HG03432 (cell line): ENCODE results near the gene SUMF1.

ENCODE experiments used
- ATAC-seq: cut with Tn5 transposase; IDR thresholded peaks from one replicate; pipeline ENCODE4 v1.9.1; 2021; ENCODE audit warnings: mild to moderate bottlenecking, moderate library complexity; ENCODE audit not compliant: unreplicated experiment

SUMF1 gene

GRCh38 chr3:4394567-4394966 is 72.5 kb downstream of the SUMF1 start:
- no peak for ATAC-seq

- no peak for ATAC-seq
These were observed 73.0 kb downstream of the SUMF1 start for GRCh38 chr3:4394048-4394447.

GRCh38 chr3:4392992-4393391 is 74.1 kb downstream of the SUMF1 start:
- ATAC-seq, result no peak

DNA sequence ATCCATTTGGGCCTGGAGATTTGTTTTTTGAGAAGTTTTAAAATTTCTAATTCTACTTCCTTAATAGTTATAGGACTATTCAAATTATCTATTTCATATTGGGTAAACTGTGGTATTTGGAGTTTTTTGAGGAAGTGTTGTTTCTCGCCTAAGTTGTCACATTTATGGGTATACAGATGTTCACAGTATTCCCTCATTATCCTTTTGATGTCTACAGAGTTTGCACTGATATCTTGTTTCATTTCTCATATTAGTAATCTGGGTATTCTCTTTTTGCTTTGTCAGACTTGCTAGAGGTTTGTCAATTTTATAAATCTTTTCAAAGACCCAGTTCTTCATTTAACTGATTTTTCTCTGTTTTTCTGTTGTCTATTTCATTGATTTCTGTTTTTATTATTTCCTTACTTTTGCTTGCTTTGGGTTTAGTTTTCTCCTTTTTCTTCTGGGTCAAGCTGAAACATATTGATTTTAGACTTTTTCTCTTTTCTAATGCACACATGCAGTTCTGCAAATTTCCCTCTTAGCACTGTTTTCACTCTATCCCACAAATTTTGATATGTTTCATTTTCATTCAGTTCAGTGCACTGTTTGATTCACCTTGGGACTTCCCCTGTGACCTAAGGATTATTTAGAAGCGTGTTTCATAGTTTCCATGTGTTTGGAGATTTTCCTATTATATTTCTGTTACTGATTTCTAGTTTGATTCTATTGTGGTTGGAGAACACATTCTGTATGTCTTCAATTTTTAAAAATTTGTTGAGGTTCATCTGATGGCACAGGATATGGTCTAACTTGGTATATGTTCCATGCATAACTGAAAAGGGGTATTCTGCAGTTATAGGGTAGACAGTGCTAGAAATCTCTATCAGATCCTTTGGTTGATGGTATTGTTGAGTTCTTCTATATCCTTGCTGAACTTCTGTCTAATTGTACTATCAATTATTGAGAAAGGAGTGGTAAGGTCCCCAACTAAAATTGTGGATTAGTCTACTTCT is 79.6 kb downstream of the SUMF1 start:
- ATAC-seq, result peak; percentile 82

DNA sequence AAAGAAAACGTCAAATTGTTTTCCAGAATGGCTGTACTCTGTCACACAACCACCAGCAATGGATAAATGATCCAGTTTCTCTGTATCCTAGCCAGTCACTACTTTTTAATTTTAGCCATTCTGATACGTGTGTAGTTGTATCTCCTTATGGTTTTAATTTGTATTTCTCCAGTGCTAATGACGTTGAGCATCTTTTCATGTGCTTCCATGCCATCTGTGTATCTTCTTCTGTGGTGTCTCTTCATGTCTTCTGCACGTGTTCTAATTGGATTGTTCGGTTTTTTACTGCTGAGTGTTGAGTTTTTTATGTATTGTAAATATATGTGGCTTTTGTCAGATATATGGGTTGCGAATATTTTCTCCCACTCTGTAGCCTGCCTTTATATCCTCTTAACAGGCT is 81.9 kb downstream of the SUMF1 start:
- ATAC-seq, result no peak

DNA sequence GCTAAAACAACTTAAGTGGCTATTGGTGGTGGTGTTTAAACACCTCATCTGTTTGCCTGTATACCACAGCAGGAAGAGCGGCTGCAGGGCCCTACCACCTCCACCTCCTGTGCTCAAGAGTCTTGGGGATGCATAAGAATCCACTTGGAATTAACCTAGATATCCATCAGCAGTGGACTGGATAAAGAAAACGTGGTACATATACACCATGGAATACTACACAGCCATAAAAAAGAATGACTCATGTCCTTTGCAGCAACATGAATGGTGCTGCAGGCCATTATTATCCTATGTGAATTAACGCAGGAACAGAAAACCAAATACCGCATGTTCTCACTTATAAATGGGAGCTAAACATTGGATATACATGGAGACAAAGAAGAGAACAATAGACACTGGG is 87.1 kb downstream of the SUMF1 start:
- ATAC-seq, result no peak

- ATAC-seq, result no peak
These were observed 90.6 kb downstream of the SUMF1 start for GRCh38 chr3:4376499-4376898.

- no peak for ATAC-seq
These were observed 91.2 kb downstream of the SUMF1 start for GRCh38 chr3:4375911-4376310.

GRCh38 chr3:4373669-4374068 is 93.4 kb downstream of the SUMF1 start:
- ATAC-seq, result no peak

DNA sequence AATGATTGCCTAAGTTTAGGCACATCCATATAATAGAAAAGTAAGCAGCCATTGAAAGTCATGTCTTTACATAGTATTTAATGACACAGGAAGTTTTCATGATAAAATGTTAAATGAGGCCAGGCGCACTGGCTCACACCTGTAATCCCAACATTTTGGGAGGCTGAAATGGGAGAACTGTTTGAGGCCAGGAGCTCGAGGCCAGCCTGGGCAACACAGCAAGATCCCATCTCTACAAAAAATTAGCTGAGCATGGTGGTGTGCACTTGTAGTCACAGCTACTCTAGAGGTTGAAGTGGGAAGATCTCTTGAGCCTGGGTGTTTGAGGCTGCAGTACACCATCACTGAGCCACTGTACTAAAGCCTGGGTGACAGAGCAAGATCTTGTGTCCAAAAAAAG is 104.5 kb downstream of the SUMF1 start:
- ATAC-seq, result no peak

DNA sequence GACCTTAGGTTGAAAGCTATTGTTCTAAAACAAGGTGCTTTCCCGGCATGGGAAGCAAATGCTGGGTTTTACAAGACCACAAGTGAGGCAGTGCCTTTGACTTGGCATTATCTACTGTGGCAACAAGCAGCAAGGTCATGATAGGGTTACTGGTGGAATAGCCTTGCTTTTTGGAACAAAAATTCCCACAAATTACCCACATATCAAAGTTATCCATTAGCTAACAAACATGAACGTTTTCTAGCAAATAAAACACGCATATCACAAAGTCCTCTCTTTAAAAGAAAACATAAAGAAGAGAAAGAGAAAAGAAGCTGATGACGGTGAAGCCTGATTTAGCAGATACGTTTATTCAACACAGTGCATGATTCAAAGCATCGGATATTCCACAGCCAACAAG is 106.3 kb downstream of the SUMF1 start:
- ATAC-seq, result no peak

DNA sequence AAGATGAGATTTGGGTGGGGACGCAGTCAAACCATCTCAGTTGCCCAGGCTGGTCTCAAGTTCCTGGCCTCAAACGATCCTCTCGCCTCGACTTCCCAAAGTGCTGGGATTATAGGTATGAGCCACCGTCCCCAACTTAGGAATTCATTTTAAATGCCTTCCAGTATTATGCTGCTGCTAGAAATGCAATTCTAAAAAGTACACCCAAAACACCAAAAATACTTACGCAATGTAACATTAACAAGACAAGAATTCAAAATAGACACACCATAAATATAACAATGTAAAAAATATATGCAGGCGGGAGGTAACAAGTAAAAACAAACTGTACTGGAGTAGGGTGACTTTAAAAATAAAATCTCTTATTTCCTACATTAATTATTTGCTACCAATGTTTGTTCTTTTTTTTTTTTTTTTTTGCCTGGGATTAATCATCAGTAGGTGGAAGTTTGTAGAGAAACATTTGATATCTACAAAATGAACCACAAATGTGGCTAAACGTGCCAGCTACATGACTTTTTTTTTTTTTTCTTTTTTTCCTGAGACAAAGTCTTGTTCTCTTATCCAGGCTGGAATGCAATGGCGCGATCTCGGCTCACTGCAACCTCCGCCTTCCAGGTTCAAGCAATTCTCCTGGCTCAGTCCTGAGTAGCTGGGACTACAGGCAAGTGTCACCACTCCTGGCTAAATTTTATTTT is 107.1 kb downstream of the SUMF1 start:
- no peak for ATAC-seq

- ATAC-seq, result no peak
These were observed 108.8 kb downstream of the SUMF1 start for GRCh38 chr3:4358273-4358672.

- no peak for ATAC-seq
These were observed 110.3 kb downstream of the SUMF1 start for GRCh38 chr3:4356546-4357410.

- ATAC-seq, result no peak
These were observed 110.9 kb downstream of the SUMF1 start for GRCh38 chr3:4356220-4356540.

DNA sequence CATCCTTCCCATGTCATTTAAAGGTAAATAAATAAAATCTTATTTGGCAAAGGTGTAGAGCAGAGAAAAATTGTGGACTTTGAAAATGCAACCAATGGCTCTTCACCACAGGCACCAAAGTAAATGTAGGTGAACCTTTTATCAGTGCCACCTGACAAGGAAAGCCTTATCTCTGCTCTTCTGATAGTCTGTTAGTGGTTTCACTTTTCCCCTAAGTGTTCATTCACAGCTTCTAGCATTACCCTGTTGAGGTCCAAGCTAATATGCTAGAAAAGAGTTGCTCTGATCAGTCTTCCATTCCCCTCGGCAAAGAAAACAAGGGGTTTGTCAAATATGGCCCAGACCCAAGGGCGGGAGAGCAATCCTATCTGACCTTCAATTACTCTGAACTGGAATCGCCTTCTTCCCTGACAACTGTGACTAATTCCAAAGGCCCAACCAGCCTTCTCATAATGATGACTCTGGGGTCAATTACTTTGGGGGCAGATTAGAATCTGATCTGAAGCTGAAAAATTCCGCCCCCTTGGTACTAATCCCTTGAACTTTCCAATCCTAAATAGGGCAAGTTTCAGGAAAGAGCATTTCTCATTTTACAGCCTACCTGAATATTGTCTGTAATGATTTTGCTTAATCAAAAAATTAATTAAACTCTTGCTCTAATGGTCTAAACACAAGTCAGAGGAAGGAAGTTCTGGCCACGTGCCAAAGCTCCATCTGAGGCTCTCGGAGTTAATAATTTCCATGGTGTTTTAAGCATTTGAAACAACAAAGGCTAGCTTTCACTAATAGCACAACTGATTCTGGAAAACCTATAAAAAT is 111.5 kb downstream of the SUMF1 start:
- no peak for ATAC-seq

DNA sequence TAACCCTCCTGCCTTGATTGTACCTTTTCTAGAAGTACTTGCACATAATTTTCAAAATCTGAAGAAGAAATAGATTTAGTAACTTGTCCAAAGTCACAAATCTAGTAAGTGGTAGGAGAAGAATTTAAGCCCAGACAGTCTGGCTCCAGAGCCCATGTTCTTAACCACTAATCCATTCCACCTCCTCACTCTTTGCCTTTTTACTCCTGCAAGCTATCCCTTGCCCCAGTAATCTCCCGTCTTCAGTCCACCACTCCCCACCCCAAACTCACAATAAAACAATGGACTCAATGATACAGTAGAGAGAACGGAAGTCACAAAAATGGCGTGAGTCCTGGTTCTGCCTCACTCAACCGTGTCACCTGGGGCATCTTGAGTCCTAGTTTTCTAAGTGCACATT is 115.2 kb downstream of the SUMF1 start:
- no peak for ATAC-seq

DNA sequence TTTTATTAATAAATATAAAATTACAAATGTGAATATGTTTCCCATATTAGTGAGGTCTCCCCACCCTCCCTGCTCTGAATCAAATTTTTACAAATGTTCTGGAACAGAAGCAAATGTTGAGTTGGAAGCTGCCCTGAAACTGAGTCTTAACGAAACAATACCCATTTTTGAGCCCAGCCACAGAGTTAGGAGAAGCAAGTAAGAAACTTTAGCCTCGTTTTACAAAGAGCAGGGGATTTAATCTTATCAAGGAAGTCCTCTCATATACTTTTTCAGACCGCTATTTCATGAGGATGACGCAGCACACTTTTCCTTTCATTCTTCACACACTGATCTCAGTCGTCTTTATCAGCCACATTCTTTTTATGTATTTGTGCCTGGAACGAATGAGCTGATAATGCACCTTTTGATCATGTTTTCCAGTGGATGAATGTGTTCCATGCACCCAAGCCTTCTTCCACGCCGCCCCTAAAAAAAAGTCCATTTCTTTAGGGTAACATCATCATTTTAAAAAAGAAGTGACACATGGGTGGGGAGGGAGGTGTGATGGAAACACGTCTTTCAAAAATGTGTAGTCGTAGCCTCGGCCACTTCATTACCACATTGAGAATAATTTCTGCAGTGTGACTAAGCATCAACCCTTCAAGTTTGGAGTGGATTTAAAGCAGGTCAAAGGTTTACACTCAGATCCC is 115.8 kb downstream of the SUMF1 start:
- peak; percentile 42 for ATAC-seq

GRCh38 chr3:4350789-4351163 is 116.3 kb downstream of the SUMF1 start:
- peak; percentile 89 for ATAC-seq

- no peak for ATAC-seq
These were observed 123.8 kb downstream of the SUMF1 start for GRCh38 chr3:4343258-4343657.
